K562 (cell line): ENCODE results near the gene TMEM144. TPM values are rescaled to one million over a fixed set of nuclear protein-coding genes. Genes with fewer than 3 reads are reported as not detected.
A peak's percentile ranks its signal among the peaks of the same experiment; 100 is the strongest.

Experiments
- BMI1 ChIP-seq: fragments of 150-350 bp; IDR thresholded peaks from 2 replicates; pipeline ENCODE4 v1.6.1; 2014; ENCODE audit warnings: low read length
- CEBPZ ChIP-seq: fragments of 150-350 bp; IDR thresholded peaks from 2 replicates; pipeline ENCODE4 v1.6.1; 2014; ENCODE audit warnings: low read depth, mild to moderate bottlenecking, low read length, borderline replicate concordance
- CHCHD3 ChIP-seq: fragments of 250-450 bp; sonication (Bioruptor Pico); IDR thresholded peaks from 2 replicates; pipeline ENCODE4 v2.1.2; 2022; ENCODE audit warnings: mild to moderate bottlenecking
- GTF2A2 ChIP-seq: IDR thresholded peaks from 2 replicates; pipeline ENCODE4 v1.6.1; 2016; ENCODE audit warnings: mild to moderate bottlenecking, missing genetic modification characterization, missing compliant biosample characterization
- GTF3C2 ChIP-seq: IDR thresholded peaks from 3 replicates; pipeline ENCODE4 v1.6.1; 2011; ENCODE audit warnings: borderline replicate concordance, mild to moderate bottlenecking, moderate library complexity; ENCODE audit not compliant: insufficient read length; ENCODE audit errors: extremely low read depth
- HDAC1 ChIP-seq, 2 experiments: fragments of 450-650 bp; IDR thresholded peaks; 2 replicates each; pipeline ENCODE4 v1.6.1; 2016 to 2017; ENCODE audit warnings: inconsistent platforms in 1 of 2, mild to moderate bottlenecking in 1 of 2, moderate library complexity in 1 of 2
- KAT7 ChIP-seq: sonication (generic); formaldehyde crosslinking; IDR thresholded peaks from 2 replicates; pipeline ENCODE4 v1.8.0; 2022; ENCODE audit warnings: missing genetic modification reagents, mild to moderate bottlenecking, borderline replicate concordance
- KAT8 ChIP-seq: fragments of 450-650 bp; IDR thresholded peaks from 2 replicates; pipeline ENCODE4 v1.6.1; 2016; ENCODE audit warnings: low read depth, mild to moderate bottlenecking
- MCM2 ChIP-seq: fragments of 450-650 bp; IDR thresholded peaks from 2 replicates; pipeline ENCODE4 v1.6.1; 2017; ENCODE audit warnings: low read depth, mild to moderate bottlenecking
- MTA1 ChIP-seq: fragments of 450-650 bp; IDR thresholded peaks from 2 replicates; pipeline ENCODE4 v1.6.1; 2017; ENCODE audit warnings: borderline replicate concordance
- MTA3 ChIP-seq: fragments of 450-650 bp; formaldehyde crosslinking; IDR thresholded peaks from 2 replicates; pipeline ENCODE4 v1.6.1; 2017; ENCODE audit warnings: mild to moderate bottlenecking, borderline replicate concordance
- NFIC ChIP-seq: fragments of 450-650 bp; IDR thresholded peaks from 2 replicates; pipeline ENCODE4 v1.6.1; 2017; ENCODE audit warnings: mild to moderate bottlenecking, inconsistent platforms
- NFYB ChIP-seq: IDR thresholded peaks from 2 replicates; pipeline ENCODE4 v1.6.1; 2011; ENCODE audit warnings: mild to moderate bottlenecking, moderate library complexity; ENCODE audit not compliant: insufficient read length; ENCODE audit errors: extremely low read depth
- OTX1 ChIP-seq: fragments of 450-650 bp; formaldehyde crosslinking; IDR thresholded peaks from 2 replicates; pipeline ENCODE4 v1.4.0; 2022; ENCODE audit warnings: mild to moderate bottlenecking
- RCOR1 ChIP-seq, 2 experiments: IDR thresholded peaks; 2 replicates each; pipeline ENCODE4 v1.6.1; 2012; ENCODE audit warnings: low read depth in 2 of 2, low read length in 2 of 2, borderline replicate concordance in 1 of 2, improper control_type of control experiment in 1 of 2
- RFX5 ChIP-seq: IDR thresholded peaks from 2 replicates; pipeline ENCODE4 v1.6.1; 2011; ENCODE audit warnings: low read depth, mild to moderate bottlenecking, improper control_type of control experiment, low read length
- TAL1 ChIP-seq: fragments of 450-650 bp; IDR thresholded peaks from 2 replicates; pipeline ENCODE4 v1.6.1; 2016; ENCODE audit warnings: mild to moderate bottlenecking
- TBL1XR1 ChIP-seq, 2 experiments: IDR thresholded peaks; 2 replicates each; pipeline ENCODE4 v1.6.1; 2012; ENCODE audit warnings: improper control_type of control experiment in 2 of 2, low read length in 2 of 2, mild to moderate bottlenecking in 1 of 2
- TRIM28 ChIP-seq: fragments of 450-650 bp; IDR thresholded peaks from 2 replicates; pipeline ENCODE4 v1.6.1; 2017
- ZNF277 ChIP-seq: fragments of 250-450 bp; sonication (Bioruptor Pico); IDR thresholded peaks from 2 replicates; pipeline ENCODE4 v1.8.0; 2022; ENCODE audit warnings: inconsistent platforms, mild to moderate bottlenecking, moderate library complexity, borderline replicate concordance
- polyA plus RNA-seq, 8 experiments: library from polyadenylated mRNA; depleted of rRNA in 4 of 8; stranded (reverse) in 5 of 8; unstranded in 3 of 8; fragments of >200 nt; fragmentation: Nextera tagmentation in 2 of 8; fragmentation: Illumina TruSeq in 1 of 8; extraction: Ambion mirVana in 2 of 8; extraction: Trizol in 1 of 8; gene quantifications; 2 replicates each; pipeline versions ENCODE4 v1.2.1 to v1.2.3, GENCODE V29; 2011 to 2014; ENCODE audit warnings: inconsistent platforms in 1 of 8, missing spikeins in 1 of 8
- total RNA-seq, 7 experiments: library from RNA; depleted of rRNA in 6 of 7; stranded (reverse); fragments of >200 nt in 6 of 7; fragmentation: Illumina TruSeq in 2 of 7; extraction: Trizol in 2 of 7; gene quantifications; 2 replicates each; pipeline versions ENCODE4 v1.2.1 to v1.2.3, GENCODE V29; 2011 to 2021; ENCODE audit warnings: low replicate concordance in 1 of 7

The TMEM144 gene
- total and polyA plus RNA-seq, 9 of the 15 experiments (the other 6 are each of a cell fraction or from before 2014, with no cell fraction given): 4.0 to 12.0 (median 6.1) TPM

GRCh38 chr4:158209825-158210807 lies at the start of gene TMEM144 (continued):
- TF ChIP-seq CEBPZ: no peak
- peak in 1 of 2 experiments; percentile 42; a peak in 1 of 4 replicates for TF ChIP-seq HDAC1 (IDR thresholded peaks at IDR 0.05)
- TF ChIP-seq GTF2A2 (tag): no peak
- no peak; a peak in 1 of 4 replicates for TF ChIP-seq TBL1XR1 (IDR thresholded peaks at IDR 0.05; ENCODE audit: low read length in 2 of 2)
- TF ChIP-seq GTF3C2: no peak
- TF ChIP-seq MCM2: no peak
- TF ChIP-seq TRIM28: peak; percentile 46; the same call in 1 of the 2 replicates
- no peak for TF ChIP-seq KAT8
- TF ChIP-seq OTX1 (CRISPR knock-in tag): no peak
- TF ChIP-seq RFX5: no peak
- TF ChIP-seq TAL1: no peak
- 0 out of 2 replicates have a peak, but pooled peaks have one; percentile 19 for TF ChIP-seq MTA1
- 0 out of 2 replicates have a peak, but pooled peaks have one; percentile 82 for TF ChIP-seq MTA3
- no peak for TF ChIP-seq CHCHD3
- TF ChIP-seq RCOR1 (IDR thresholded peaks at IDR 0.05; ENCODE audit: borderline replicate concordance in 1 of 2, low read depth in 2 of 2, low read length in 2 of 2): 0 out of 4 replicates have a peak, but pooled peaks of 1 of the 2 experiments have one; percentile 19
- no peak for TF ChIP-seq BMI1
- no peak for TF ChIP-seq KAT7
- TF ChIP-seq NFYB: no peak
- TF ChIP-seq ZNF277: no peak
- TF ChIP-seq NFIC: no peak
